Epidermal melanocyte (primary cell): ENCODE data around the gene NUP98.

Experiments used
- DNase-seq: peaks from one replicate; pipeline ENCODE4 v3.0.0; 2011; ENCODE audit warnings: low spot score; ENCODE audit not compliant: insufficient read length

NUP98 gene

DNA sequence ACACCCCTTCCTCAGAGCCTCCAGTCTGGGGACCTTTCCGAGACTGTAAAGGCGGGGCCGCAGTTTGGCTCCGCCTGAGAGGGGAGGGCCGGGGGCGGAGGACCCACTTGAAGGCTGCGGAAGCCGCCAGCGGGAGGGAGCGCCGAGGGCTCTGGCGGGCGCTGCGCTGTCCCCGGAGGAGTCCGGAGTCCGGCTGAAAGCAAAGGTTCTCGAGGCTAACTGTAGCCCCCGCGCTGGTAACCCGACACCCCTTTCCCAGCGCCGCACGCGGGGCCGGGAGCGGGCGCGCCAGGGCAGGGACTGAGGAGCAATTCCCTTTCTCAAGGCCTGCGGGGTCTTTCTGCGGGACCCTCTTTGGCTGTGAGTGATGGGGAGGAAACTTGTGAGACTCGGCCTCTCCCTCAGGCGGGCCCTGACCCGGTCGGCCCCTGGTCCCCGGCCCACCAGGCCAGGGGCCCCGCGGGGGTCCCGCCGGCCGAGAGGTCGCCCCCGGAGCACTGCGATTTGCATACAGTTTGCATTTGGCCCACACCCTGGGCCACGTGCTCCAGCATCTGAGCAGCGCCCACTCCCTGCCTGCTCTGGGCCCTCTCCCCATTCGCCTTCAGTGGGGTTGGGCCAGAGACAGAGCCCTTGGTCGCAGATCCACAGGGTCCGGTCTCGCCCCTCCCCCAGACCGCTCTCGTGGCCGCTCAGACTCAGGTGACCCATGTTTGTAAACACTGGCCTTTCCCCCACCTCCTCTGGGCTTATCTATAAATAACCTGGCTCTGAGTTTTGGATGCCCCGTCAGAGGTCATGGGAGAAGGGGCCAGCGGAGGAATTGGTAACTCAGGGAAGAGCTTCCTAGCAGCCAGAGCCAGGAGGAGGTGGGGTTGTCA lies 155.0 kb downstream of the NUP98 start:
- peak; percentile 77 for DNase-seq

DNA sequence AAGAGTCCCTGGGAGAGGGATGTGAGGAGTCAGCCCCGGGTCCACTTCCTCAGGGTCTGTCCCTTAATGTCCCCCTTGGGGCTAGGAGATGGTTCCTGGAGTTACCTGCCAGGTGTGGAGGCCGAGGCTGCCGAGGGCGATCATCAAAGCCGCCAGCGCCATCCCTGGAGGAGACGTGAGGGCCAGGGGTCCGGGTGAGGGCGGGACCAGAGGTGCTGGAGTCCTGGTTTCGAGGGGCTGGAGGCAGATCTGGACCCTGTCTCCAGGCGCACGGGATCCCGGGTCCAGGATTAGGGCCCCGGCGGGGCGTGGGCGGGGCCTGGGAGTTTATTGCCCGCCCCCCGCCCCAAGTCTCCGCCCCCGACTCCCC lies 155.7 kb downstream of the NUP98 start, which contains the start of gene ART5:
TSS of gene ART5 (minus strand) at position 292 of the 370 bp plus-strand sequence. CDS start at position 162, 130 bp downstream.
- DNase-seq = no peak

DNA sequence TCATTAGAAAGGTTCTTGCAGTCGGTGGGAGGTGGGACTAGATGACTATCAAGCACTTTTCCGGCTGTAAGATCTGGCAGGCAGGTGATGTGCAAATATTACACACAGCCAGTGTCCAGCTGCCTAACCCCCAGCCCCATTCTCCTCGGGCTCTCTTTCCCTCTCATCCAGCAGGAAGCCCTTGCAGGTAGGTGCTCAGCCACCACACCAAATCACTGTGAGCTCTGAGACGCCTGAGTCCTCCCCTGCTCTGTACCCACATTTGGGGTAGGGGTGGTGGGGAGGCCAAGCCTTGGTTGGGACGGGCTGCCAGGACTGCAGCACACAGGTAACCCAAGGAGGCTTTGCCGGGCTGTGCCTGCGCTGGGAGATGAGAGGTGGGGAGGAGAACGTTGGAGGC lies 156.2 kb downstream of the NUP98 start:
- DNase-seq = no peak

GRCh38 chr11:3639841-3640240 lies 157.5 kb downstream of the NUP98 start:
- DNase-seq = no peak

- DNase-seq = no peak
Observed at GRCh38 chr11:3638513-3638912, 158.8 kb downstream of the NUP98 start.

DNA sequence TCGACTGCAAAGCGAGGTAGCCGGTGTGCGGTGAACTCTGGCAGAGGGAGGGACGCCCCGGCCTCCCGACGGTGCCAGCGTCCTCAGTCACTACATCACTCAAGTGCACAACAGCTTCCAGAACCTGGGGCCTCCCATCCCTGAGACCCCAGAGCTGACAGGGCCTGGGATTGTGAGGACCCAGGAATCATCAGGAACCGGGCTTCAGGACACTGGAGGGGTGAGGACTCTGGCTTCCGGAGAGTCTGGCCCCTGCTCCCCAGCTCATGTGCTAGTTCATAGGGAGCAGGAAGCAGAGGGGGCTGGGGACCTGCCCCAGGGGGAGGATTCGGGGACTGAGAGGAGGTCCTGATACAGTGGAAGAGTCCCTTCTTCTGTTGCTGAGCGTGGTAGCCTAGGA lies 160.2 kb downstream of the NUP98 start:
- DNase-seq = no peak

GRCh38 chr11:3635641-3636375 lies 161.5 kb downstream of the NUP98 start:
- no peak for DNase-seq

DNA sequence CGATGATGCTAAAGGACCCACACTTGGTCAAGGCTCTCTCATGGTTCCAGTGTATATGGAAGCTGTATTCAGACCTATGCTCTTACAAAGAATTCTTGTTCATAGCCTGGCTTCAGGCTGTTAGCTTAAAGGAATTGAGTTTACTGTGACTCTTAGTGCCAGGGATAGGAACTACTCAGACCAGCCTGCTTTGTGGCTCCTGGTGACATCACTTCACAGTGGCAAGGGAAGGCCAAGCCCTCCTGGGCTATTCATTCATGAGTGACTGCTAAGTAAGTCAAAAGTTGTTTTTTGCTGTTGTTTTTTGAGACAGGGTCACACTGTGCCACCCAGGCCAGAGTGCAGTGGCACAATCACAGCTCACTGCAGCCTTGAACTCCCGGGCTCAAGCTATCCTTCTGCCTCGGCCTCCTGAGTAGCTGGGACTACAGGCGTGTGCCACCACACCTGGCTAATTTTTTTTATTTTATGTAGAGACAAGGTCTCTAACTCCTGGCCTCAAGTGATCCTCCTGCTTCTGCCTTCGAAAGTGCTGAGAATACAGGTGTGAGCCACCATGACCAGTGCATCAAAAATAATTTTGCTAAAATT lies 165.2 kb downstream of the NUP98 start:
- DNase-seq = no peak

GRCh38 chr11:3631331-3631730 lies 166.0 kb downstream of the NUP98 start:
- no peak for DNase-seq

DNA sequence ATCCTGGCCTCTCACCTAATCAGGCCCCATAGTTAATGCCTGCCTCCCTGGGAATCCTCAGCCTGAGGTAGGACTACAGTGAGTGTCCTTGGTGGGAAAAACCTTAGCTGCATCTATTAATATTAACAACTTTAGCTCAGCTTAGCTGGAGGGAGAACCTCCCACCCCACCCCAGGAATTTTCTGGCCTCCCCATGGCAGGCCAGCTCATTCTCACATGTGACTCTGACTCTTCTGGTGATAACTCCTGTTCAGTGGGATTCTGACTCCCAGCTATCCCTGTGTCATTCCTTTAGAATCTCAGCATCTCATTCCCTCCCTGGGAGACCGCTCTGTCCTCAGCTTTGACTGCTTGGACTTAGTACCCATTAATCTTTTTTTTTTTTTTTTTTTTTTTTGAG lies 170.1 kb downstream of the NUP98 start:
- no peak for DNase-seq

GRCh38 chr11:3626250-3626960 lies 170.9 kb downstream of the NUP98 start:
- DNase-seq = no peak
